Hippocampal formation (tissue), 2 donors: ENCODE data around the gene ETV4.

Experiments used
- DNase-seq, 2 donors: peaks; one replicate each; lab custom pipeline; 2025; lab: John Stamatoyannopoulos, UW

The ETV4 gene

GRCh38 chr17:43543771-43544575, 2.2 kb downstream of the ETV4 start:
- no peak for DNase-seq

DNA sequence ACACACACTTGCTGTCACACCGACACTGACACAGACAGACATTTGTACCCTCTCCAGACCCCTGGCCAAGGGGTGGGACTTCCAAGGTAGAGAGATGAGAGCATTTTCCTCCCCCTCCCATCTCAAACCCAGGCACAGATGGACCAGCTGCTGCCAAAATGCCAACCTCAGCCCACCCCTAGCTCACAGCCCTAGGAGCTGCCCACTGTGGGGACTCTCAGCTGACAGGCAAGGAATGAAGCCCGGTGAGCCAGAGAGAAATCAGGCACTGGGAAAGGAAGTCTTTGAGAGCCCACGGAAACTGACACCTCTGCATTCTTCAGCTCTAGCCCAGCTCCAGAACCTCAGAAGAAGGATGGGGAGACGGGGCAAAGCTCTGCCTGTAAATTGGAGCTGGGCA, 2.8 kb downstream of the ETV4 start:
- no peak for DNase-seq

DNA sequence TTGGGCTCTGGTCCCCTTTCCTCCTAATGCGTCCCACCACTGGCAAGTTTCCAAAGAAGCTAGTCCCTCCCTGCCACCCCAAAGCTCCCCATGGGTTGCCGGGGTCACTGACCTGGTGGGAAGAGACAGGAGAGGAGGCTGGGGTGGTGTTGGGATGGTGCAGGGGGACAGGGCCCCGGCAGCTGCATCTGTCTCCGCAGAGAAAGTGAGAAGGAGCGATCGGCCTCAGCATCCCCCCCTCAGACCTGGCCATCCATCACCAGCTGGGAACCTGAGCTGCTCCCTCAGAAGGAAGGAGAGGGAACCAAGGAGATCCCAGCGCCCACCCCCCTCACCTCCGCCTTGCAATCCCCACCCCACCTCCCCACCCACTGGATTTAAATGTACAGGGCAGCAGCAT, 3.3 kb downstream of the ETV4 start:
- no peak for DNase-seq

DNA sequence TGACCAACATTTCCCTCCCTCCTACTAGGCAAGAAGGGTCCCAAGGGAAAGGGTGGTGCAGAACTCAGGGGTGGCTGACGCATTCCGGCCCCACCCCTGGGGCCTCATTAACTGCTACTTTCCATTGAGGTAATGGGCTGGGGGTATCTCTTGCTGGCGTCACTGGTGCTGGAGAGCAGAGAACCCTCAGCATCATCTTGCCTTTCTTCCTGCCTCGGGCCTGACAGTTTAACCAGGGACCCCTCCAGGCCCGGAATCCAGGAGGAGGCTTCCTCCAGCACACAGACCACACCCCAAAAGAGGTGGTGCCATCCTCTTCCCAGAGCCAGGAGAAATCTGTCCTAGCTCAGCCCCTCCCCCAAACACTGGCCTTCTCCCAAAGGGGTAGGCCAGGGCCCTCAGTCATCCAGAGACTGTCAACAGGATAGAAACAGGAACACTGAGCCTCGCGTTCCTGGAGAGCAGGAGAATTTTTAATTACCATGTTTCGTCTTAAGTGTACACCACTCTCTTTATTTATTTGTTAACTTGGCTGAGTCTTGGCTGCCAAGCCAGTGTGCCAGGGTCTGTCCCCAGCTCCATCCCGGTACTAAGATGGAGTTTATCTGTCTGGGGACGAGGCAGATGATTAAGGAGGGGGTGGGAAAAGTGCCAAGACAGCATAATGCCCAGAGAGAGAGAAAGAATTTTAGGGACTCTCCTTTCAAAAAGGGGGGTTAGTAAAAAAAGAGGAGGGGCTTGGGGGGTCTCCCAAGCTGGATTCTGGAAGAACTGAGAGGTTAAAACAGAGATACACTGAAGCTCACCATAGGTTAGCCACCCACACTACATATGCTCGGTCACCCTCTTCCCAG, 5.1 kb downstream of the ETV4 start:
- no peak for DNase-seq

- DNase-seq: no peak
These were observed 9.7 kb downstream of the ETV4 start for GRCh38 chr17:43536236-43536992.

- no peak for DNase-seq
These were observed 11.2 kb downstream of the ETV4 start for GRCh38 chr17:43534909-43535308.

GRCh38 chr17:43533699-43534098, 12.4 kb downstream of the ETV4 start:
- DNase-seq: no peak

DNA sequence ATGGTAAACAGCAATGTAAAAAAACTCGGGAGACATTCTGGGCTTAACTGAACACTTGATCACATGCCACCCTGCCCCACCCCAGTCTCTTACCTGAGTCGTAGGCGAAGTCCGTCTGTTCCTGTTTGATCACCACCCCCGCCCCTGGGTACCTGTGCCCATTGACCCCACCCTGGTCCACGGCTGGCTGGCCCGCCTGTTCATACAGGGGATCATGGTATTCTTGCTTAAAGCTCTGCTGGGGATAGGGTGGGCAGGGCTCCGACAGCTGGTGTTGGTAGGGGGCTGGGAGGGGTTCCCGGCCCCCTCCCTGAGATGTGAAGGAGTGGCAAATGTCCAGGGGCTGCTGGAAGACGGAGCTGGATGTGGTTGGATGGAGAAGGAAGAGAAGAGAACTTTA, 13.6 kb downstream of the ETV4 start:
- DNase-seq: no peak

GRCh38 chr17:43531955-43532354, 14.2 kb downstream of the ETV4 start:
- DNase-seq: no peak

- no peak for DNase-seq
These were observed 15.1 kb downstream of the ETV4 start for GRCh38 chr17:43531082-43531378.

DNA sequence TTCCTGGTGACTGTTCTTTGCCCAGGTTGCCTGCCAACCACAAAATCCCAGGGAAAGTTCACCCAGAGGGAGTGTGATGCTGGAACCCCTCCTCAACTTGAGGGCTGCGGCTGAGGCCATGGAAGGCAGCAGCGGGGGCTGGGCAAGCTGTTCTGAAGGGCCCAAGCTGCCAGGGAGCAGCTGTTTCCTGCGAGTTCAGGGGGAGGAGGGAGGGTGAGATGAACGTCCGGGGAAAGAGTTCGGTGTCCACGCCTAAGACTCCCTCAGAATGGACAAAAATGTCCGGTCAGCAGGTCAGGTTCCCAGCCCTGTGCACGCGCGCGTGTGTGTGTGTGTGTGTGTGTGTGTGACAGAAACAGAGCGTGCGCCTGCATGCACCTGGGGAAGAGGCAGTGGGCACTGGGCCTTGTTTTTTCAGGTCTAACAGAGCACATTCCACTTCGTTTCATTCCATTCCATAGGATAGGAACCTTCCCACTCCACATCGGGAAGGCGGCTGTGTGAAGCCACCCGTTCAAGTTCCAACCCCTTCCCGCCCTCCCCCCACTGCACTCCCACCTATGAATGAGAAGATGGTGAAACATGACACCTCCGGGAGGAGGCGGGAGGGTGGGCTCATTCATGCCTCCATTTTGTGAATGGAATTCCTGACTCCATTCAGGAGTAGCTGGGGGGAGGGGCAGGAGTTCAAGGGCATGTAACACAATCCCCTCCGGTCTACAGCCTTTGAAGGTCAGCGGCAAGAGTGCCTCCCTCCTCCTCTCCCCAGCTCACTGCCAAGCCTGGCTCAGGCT, 15.7 kb downstream of the ETV4 start:
- no peak for DNase-seq

GRCh38 chr17:43529947-43530287, 16.2 kb downstream of the ETV4 start:
- no peak for DNase-seq

- DNase-seq: no peak
These were observed 16.9 kb downstream of the ETV4 start for GRCh38 chr17:43528988-43529814.

GRCh38 chr17:43528319-43528987, 17.7 kb downstream of the ETV4 start:
- no peak for DNase-seq

DNA sequence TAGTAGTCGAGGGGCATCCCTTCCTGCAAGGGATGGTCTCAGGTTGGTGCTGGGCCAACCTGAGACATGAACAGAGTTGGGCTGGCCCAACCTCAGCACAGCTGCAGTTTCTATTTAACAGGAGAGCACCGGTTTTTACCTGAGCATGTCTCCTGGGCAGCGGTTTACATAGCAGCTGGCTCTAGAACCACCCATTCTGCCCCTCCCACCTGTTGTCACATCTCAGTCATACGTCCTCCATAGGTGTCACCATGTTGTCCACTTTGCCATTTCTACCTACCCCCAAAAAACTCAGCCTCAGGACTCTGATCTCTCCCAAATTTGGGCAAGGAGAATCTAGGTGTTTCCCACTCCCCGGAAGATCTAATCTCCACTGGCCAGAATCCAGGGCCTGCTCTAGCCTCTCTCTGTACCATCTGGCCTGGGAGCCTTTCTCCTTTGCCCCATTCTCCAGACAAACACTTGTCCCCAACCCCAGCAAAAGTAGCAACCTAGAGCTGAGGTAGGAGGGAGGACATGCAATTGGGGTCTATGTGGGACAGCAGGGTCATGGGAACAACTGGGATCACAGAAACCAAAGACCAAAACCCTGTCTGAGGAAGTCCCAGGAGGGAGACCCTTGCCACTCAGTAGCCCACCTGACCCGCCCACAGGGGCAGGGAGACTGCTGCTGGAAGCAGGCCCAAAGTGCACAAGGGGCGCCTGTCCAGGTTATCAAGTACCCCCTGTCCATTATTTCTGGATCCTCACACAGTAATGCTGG, 19.1 kb downstream of the ETV4 start:
- no peak for DNase-seq

DNA sequence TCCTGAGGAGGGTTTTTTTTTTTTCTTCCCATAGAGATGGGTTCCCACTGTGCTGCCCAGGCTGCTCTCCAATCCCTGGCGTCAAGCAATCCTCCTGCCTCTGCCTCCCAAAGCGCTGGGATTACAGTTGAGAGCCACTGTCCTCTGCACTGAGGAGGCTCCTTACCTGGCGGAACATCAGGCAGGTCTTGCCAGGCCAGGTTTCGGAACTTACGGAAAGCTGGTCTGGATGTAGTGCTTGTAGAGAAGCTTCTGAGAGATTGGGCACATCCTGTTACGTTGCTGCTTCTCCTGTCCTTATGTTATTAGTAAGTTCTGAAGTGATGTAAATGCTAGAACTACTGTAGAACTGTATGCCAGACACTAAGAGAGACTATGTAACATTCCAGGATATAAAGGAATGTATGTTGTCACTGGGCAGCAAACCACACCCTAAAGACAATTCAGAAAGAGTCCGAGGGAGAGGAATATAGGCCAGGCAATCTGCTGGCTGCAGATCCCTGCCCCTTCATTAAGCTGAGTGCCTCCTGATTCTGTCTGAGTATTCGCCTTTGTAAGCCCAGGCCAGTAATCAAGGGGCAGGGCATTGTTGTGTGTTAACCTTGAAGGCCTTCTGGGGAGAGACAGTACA, 21.1 kb downstream of the ETV4 start:
- DNase-seq: no peak

DNA sequence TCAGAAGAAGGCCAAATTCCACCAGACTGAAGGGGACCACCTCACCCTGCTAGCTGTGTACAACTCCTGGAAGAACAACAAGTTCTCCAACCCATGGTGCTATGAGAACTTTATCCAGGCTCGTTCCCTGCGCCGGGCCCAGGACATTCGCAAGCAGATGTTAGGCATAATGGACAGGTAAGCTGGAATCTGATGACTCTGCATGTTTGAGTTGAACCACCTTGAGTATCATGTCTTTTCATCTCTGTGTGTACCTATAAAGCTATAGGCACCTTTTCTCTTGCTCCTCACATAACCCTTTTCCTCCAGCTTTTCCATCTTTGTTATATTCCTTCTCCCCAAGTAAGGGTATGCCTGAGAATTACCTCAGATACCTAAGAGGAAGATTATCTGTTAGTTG, 24.8 kb downstream of the ETV4 start:
- no peak for DNase-seq

- peak in 1 of 2 donors; percentile 67 for DNase-seq
These were observed 28.3 kb downstream of the ETV4 start for GRCh38 chr17:43517615-43518386.
